GM19372 (cell line): Measurements from ENCODE around the gene ATP11A.

Experiments
- ATAC-seq: cut with Tn5 transposase; IDR thresholded peaks from one replicate; pipeline ENCODE4 v1.9.1; 2021; ENCODE audit warnings: mild to moderate bottlenecking, low read depth, moderate library complexity; ENCODE audit not compliant: unreplicated experiment

Gene ATP11A

GRCh38 chr13:112771139-112771876 lies 81.5 kb downstream of the ATP11A start:
- ATAC-seq, result no peak

- no peak for ATAC-seq
Observed at GRCh38 chr13:112771877-112772538, 82.2 kb downstream of the ATP11A start.

GRCh38 chr13:112772539-112772909 lies 82.7 kb downstream of the ATP11A start:
- ATAC-seq, result no peak

- no peak for ATAC-seq
Observed at GRCh38 chr13:112772929-112773328, 83.1 kb downstream of the ATP11A start.

GRCh38 chr13:112773601-112774447 lies 84.0 kb downstream of the ATP11A start:
- ATAC-seq, result no peak

- ATAC-seq, result no peak
Observed at GRCh38 chr13:112774448-112774792, 84.6 kb downstream of the ATP11A start.

GRCh38 chr13:112774829-112775565 lies 85.2 kb downstream of the ATP11A start:
- ATAC-seq, result no peak

- ATAC-seq, result no peak
Observed at GRCh38 chr13:112775791-112776279, 86.0 kb downstream of the ATP11A start.

- no peak for ATAC-seq
Observed at GRCh38 chr13:112776354-112776753, 86.5 kb downstream of the ATP11A start.

GRCh38 chr13:112776971-112777370 lies 87.1 kb downstream of the ATP11A start:
- no peak for ATAC-seq

GRCh38 chr13:112777637-112778406 lies 88.0 kb downstream of the ATP11A start:
- ATAC-seq, result no peak

GRCh38 chr13:112779856-112780604 lies 90.2 kb downstream of the ATP11A start:
- ATAC-seq, result no peak

GRCh38 chr13:112781287-112781686 lies 91.4 kb downstream of the ATP11A start:
- no peak for ATAC-seq

- no peak for ATAC-seq
Observed at GRCh38 chr13:112781881-112782361, 92.1 kb downstream of the ATP11A start.

- no peak for ATAC-seq
Observed at GRCh38 chr13:112782429-112783010, 92.7 kb downstream of the ATP11A start.

GRCh38 chr13:112783135-112783977 lies 93.5 kb downstream of the ATP11A start:
- ATAC-seq, result no peak

GRCh38 chr13:112783978-112784371 lies 94.1 kb downstream of the ATP11A start:
- ATAC-seq, result no peak
